ENCODE results near the gene TRPM2. TPM values are rescaled to one million over a fixed set of nuclear protein-coding genes. Genes with fewer than 3 reads are reported as not detected.

The TRPM2 gene
- total and polyA plus RNA-seq, 2 of the 4 experiments (the other 2 are of a cell fraction) = not detected

GRCh38 chr21:44438531-44439210 lies 85.2 kb downstream of the TRPM2 start:
- Histone ChIP-seq H3K4me3 (ENCODE audit: insufficient read depth, low read depth, low read length) (no peak overlapping the region), H3K9ac (ENCODE audit: low read depth, low read length) (no peak overlapping the region), H3K4me2 (ENCODE audit: low read depth, low read length) (no peak overlapping the region), H2AK5ac (ENCODE audit: low read depth, low read length) (no peak overlapping the region), H3K4me1 (ENCODE audit: control insufficient read depth, insufficient read depth, low read length) (no peaks in the 10 kb centered on the region), H3K4ac (ENCODE audit: low read depth, low read length) (no peak overlapping the region), H2BK5ac (ENCODE audit: low read depth, low read length, poor library complexity, severe bottlenecking) (no peak overlapping the region), H3K18ac (ENCODE audit: low read depth, low read length) (no peak overlapping the region), H4K91ac (ENCODE audit: insufficient read depth, low read depth, low read length) (no peak overlapping the region), H3K23ac (ENCODE audit: low read depth, low read length) (no peak overlapping the region), H3K36me3 (ENCODE audit: control insufficient read depth, insufficient read depth, low read length) (no peaks in the 10 kb centered on the region), H4K5ac (ENCODE audit: low read depth, low read length) (no peak overlapping the region), H2BK120ac (ENCODE audit: low read depth, low read length) (no peak overlapping the region), H3K56ac (ENCODE audit: extremely low read depth, insufficient read depth, low read length) (no peak overlapping the region), H4K8ac (ENCODE audit: low read depth in 2 of 2, low read length in 2 of 2) (no peak overlapping the region), H3K9me1 (ENCODE audit: insufficient read depth, low read length) (no peaks in the 10 kb centered on the region), H4K20me1 (ENCODE audit: insufficient read depth, low read length) (no peaks in the 10 kb centered on the region), H3K27me3 (ENCODE audit: control insufficient read depth, insufficient read depth, low read length) (no peaks in the 10 kb centered on the region), H3K79me1 (ENCODE audit: low read depth in 1 of 2, low read length in 2 of 2) (no peaks in the 10 kb centered on the region), H3K14ac (replicated peaks; ENCODE audit: low read depth, low read length) (no peak overlapping the region), H2AK9ac (replicated peaks; ENCODE audit: low read depth, low read length, poor library complexity) (no peak overlapping the region), H3K9me3 (ENCODE audit: control insufficient read depth, insufficient read depth, low read length) (peaks cover 8% of the 10 kb centered on the region), H2AFZ (replicated peaks; ENCODE audit: low read length, poor library complexity) (no peak overlapping the region), H2BK20ac (ENCODE audit: low read depth, low read length) (no peak overlapping the region), H3K27ac (ENCODE audit: insufficient read depth, low read length) (no peak overlapping the region), H2BK15ac (ENCODE audit: low read depth, low read length) (no peak overlapping the region)
- no peak for DNase-seq
- 52% methylated on average over 17 of the region's 34 CpGs; no CpG with 5 or more reads in 1 of the 2 experiments for WGBS, 2 experiments (ENCODE audit: extremely low coverage in 2 of 2, insufficient read length in 1 of 2)
- POLR2A ChIA-PET (ENCODE audit: unreplicated experiment) = no interaction called here
- in situ Hi-C loops (cut with MboI; ENCODE audit: low sequenced_read_pairs) = no loop called here
- ATAC-seq (ENCODE audit: low read depth) = no peak
- no TSS peak for BruUV-seq (replicated peaks)
- dilution Hi-C loops (cut with HindIII; ENCODE audit: low sequenced_read_pairs, unreplicated experiment) = no loop called here
- CTCF ChIA-PET = no interaction called here
- intact Hi-C loops (cut with micrococcal nuclease) = no loop called here
- TF ChIP-seq CHD1 (IDR thresholded peaks at IDR 0.05; ENCODE audit: low read depth, low read length) = no peak
- no peak for TF ChIP-seq MAZ (IDR thresholded peaks at IDR 0.05; ENCODE audit: borderline replicate concordance, low read depth, low read length)
- TF ChIP-seq BHLHE40 (IDR thresholded peaks at IDR 0.05; ENCODE audit: low read depth, low read length) = no peak
- TF ChIP-seq FOS (IDR thresholded peaks at IDR 0.05; ENCODE audit: low read depth, low read length) = no peak

All from IMR-90 (cell line).